Thyroid gland (tissue), 4 donors: ENCODE measurements around the gene ZXDB. TPM values are rescaled to one million over a fixed set of nuclear protein-coding genes. Genes with fewer than 3 reads are reported as not detected.
"Not testable (repeated sequence)": the region's sequence is repeated elsewhere in the genome, so short reads cannot be mapped to it uniquely, and the experiment has no call there.

Experiments
- DNase-seq, 2 donors: peaks; one replicate each; pipeline ENCODE4 v3.0.0-alpha.2; 2019
- H3K27ac ChIP-seq, 3 donors: fragments of 200-600 bp; sonication (generic); 1 replicate in 2 of 3; 2 replicates in 1 of 3; pipeline ENCODE4 v1.5.1; 2016 to 2019; ENCODE audit warnings: mild to moderate bottlenecking in 1 of 3, moderate library complexity in 1 of 3
- H3K27me3 ChIP-seq: fragments of 200-600 bp; sonication (generic); one replicate; pipeline ENCODE4 v1.5.1; 2019
- H3K36me3 ChIP-seq, 2 donors: fragments of 200-600 bp; sonication (generic); one replicate each; pipeline ENCODE4 v1.5.1; 2016 to 2019
- H3K4me1 ChIP-seq, 2 donors: fragments of 200-600 bp; sonication (generic); one replicate each; pipeline ENCODE4 v1.5.1; 2017 to 2019
- H3K4me3 ChIP-seq, 3 donors: fragments of 200-600 bp; sonication (generic); replicated peaks in 1 of 3; 1 replicate in 2 of 3; 2 replicates in 1 of 3; pipeline ENCODE4 v1.5.1; 2016; ENCODE audit warnings: mild to moderate bottlenecking in 1 of 3
- H3K9me3 ChIP-seq: fragments of 200-600 bp; sonication (generic); one replicate; pipeline ENCODE4 v1.5.1; 2017
- POLR2A ChIP-seq, 2 donors: fragments of 450-650 bp; IDR thresholded peaks; one replicate each; pipeline ENCODE4 v1.6.1; 2017; ENCODE audit warnings: antibody characterized with exemption in 2 of 2, mild to moderate bottlenecking in 2 of 2, moderate library complexity in 1 of 2
- WGBS, 2 donors: methylation state at CpG; one replicate each; pipeline ENCODE4 v1.1.5; 2017; 5-methylcytosine and 5-hydroxymethylcytosine counted together
- intact Hi-C: fragments of 100-400 bp; cut with DNase I; formaldehyde crosslinking; loops from one replicate; pipeline ENCODE4 v1.15.1; 2023
- total RNA-seq, 4 donors: library from RNA; depleted of rRNA; stranded (reverse); fragments of >200 nt; gene quantifications; one replicate each; pipeline ENCODE4 v1.2.3, GENCODE V29; 2016
- TF ChIP-seq, protein P1 (sequence below), 6 experiments: fragments of 200-600 bp in 3 of 6; fragments of 450-650 bp in 3 of 6; sonication (generic) in 3 of 6; IDR thresholded peaks; one replicate each; pipeline ENCODE4 v1.5.1; 2016 to 2019; ENCODE audit warnings: antibody characterized with exemption in 6 of 6, mild to moderate bottlenecking in 2 of 6, inconsistent platforms in 1 of 6, moderate library complexity in 1 of 6

The ZXDB gene
- total RNA-seq, 4 donors from 2014 or later, result 13.4 to 19.6 (median 15.4) TPM

DNA sequence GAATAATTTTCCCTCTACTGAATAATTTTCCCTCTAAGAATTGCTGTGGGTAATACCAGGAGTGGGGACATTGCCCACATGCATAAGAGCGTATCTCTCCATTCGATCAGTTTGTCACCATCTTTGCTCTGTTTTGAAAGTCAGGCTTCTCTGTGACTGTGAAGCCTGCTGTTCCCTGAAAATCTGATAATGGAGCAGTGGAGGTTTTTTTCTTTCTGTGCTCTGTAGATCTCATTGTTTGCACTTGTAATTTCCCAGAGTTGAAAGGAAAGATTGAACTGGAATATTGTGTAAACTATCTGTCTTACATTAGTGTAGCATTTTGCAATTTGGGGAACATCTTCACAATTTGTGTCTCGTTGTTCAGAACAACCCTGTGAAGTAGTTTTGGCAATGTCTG is 4.3 kb downstream of the ZXDB start:
- DNase-seq, result no peak
- WGBS, 2 donors, result 68 to 74% methylated on average over 3 of the region's 3 CpGs
- intact Hi-C loops, result no loop called here
- Histone ChIP-seq H3K27me3 (no peaks in the 10 kb centered on the region), H3K4me3 (no peak overlapping the region), H3K9me3 (no peaks in the 10 kb centered on the region), H3K4me1 (peaks cover 1 to 11% of the 10 kb centered on the region in 2 donors), H3K36me3 (no peaks in the 10 kb centered on the region), H3K27ac (no peak overlapping the region)
- no peak for TF ChIP-seq POLR2A (IDR thresholded peaks at IDR 0.05)
- TF ChIP-seq, protein P1, sequence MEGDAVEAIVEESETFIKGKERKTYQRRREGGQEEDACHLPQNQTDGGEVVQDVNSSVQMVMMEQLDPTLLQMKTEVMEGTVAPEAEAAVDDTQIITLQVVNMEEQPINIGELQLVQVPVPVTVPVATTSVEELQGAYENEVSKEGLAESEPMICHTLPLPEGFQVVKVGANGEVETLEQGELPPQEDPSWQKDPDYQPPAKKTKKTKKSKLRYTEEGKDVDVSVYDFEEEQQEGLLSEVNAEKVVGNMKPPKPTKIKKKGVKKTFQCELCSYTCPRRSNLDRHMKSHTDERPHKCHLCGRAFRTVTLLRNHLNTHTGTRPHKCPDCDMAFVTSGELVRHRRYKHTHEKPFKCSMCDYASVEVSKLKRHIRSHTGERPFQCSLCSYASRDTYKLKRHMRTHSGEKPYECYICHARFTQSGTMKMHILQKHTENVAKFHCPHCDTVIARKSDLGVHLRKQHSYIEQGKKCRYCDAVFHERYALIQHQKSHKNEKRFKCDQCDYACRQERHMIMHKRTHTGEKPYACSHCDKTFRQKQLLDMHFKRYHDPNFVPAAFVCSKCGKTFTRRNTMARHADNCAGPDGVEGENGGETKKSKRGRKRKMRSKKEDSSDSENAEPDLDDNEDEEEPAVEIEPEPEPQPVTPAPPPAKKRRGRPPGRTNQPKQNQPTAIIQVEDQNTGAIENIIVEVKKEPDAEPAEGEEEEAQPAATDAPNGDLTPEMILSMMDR (IDR thresholded peaks at IDR 0.05), result no peak

DNA sequence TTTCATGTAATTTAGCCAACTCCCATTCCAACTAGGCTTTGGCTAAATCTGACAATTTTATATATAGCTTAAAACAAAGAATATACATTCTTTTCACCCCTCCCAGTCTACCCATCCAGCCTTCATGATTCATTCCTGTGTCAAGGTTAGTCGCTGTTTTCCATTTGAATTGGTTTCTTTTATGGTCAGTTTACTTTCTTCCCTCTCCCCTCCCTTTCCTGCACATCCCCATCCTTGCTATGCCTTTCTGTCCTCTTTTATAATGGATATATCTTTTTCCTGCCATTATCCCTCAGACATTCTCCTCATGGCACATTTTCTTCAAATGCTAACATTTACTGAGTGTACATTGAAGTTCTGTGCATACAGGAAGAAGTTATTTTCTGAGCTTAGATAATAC is 4.7 kb downstream of the ZXDB start:
- H3K4me3 ChIP-seq, result no peak overlapping the region
- intact Hi-C loops, result no loop called here
- 63 to 82% methylated on average over 1 of the region's 1 CpG for WGBS, 2 donors
- H3K36me3 ChIP-seq, result no peaks in the 10 kb centered on the region
- H3K4me1 ChIP-seq, result peaks cover 0 to 11% of the 10 kb centered on the region in 2 donors
- DNase-seq, result no peak
- no peaks in the 10 kb centered on the region for H3K9me3 ChIP-seq
- no peak overlapping the region for H3K27ac ChIP-seq
- no peaks in the 10 kb centered on the region for H3K27me3 ChIP-seq
- no peak for TF ChIP-seq POLR2A (IDR thresholded peaks at IDR 0.05)
- TF ChIP-seq, protein P1 (IDR thresholded peaks at IDR 0.05), result no peak

DNA sequence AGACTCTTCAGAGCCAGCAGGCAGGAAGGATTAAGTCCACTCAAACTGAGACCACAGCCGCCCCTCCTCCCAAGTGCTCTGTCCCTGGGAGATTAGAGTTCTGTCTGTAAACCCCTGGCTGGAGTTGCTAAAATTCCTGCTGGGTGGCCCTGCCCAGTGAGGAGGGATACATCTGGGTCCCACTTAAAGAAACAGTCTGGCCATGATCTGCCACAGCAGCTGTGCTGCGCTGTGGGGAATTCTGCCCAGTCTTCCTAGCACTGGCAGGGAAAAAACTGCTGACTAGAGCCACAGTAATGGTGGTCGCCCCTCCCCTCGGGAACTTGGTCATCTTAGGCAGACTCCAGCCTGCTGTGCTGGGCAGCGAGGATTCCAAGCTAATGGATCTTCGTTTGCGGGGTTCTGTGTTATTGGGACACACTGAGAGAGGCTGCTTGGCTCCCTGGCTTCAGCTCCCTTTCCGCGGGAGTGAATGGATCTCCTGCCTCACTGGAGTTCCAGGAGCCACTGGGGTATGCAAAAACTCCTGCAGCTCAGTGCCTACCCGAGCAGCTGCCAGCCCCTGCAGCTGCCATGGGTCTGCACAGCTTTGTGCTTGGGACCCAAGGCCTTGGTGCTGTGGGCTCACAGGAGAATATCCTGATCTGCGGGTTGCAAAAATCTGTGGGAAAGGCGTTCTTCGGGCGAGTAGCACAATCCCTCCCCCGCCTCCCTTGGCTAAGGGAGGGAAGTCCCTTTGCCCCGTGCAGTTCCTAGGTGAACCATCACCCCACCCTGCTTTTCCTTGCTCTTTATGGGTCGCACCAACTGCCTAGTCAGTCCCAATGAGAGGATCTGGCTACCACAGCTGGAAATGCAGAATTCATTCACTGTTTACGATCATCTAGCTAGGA is 15.7 kb downstream of the ZXDB start:
- no peak overlapping the region for H3K27ac ChIP-seq
- DNase-seq, result no peak
- WGBS, 2 donors, result 55 to 72% methylated on average over 6 of the region's 18 CpGs

DNA sequence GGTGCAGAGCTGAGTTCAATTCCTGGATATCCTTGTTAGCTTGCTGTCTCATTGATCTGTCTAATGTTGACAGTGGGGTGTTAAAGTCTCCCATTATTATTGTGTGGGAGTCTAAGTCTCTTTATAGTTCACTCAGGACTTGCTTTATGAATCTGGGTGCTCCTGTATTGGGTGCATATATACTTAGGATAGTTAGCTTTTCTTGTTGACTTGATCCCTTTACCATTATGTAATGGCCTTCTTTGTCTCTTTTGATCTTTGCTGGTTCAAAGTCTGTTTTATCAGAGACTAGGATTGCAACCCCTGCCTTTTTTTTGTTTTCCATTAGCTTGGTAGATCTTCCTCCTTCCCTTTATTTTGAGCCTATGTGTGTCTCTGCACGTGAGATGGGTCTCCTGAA is 21.5 kb downstream of the ZXDB start:
- H3K27me3 ChIP-seq, H3K9me3 ChIP-seq, intact Hi-C loops, DNase-seq, H3K27ac ChIP-seq, H3K4me1 ChIP-seq, H3K4me3 ChIP-seq, H3K36me3 ChIP-seq: not testable (repeated sequence)
- WGBS, 2 donors, result 88 to 100% methylated on average over 1 of the region's 1 CpG

More for the DNA sequence above, 15.7 kb downstream of the ZXDB start:
- Histone ChIP-seq H3K4me1 (no peaks in the 10 kb centered on the region), H3K27me3 (no peaks in the 10 kb centered on the region), H3K9me3 (no peaks in the 10 kb centered on the region), H3K4me3 (no peak overlapping the region), H3K36me3 (no peaks in the 10 kb centered on the region)
- intact Hi-C loops, result no loop called here
- TF ChIP-seq POLR2A (IDR thresholded peaks at IDR 0.05), result no peak
- TF ChIP-seq, protein P1 (IDR thresholded peaks at IDR 0.05), result no peak

DNA sequence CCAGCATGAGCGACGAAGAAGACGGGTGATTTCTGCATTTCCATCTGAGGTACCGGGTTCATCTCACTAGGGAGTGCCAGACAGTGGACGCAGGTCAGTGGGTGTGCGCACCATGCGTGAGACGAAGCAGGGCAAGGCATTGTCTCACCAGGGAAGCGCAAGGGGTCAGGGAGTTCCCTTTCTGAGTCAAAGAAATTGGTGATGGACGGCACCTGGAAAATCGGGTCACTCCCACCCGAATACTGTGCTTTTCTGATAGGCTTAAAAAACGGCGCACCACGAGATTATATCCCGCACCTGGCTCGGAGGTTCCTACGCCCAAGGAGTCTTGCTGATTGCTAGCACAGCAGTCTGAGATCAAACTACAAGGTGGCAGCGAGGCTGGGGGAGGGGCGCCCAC is 37.6 kb downstream of the ZXDB start:
- intact Hi-C loops, H3K4me1 ChIP-seq, H3K4me3 ChIP-seq, H3K9me3 ChIP-seq, DNase-seq, H3K36me3 ChIP-seq, H3K27ac ChIP-seq, H3K27me3 ChIP-seq: not testable (repeated sequence)
- 96 to 98% methylated on average over 15 to 19 of the region's 20 CpGs for WGBS, 2 donors

DNA sequence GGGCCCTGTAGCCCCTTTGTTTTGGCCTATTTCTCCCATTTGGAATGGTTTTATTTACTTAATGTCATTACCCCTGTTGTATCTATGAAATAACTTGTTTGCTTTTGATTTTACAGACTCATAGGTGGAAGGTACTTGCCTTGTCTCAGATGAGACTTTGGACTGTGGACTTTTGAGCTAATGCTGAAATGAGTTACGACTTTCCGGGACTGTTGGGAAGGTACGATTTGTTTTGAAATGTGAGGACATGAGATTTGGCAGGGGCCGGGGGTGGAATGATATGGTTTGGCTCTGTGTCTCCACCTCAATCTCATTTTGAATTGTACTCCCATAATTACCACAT is 48.8 kb downstream of the ZXDB start:
- 94 to 98% methylated on average over 4 of the region's 4 CpGs for WGBS, 2 donors
- no peaks in the 10 kb centered on the region for H3K4me1 ChIP-seq
- H3K27ac ChIP-seq, result no peak overlapping the region
- DNase-seq, result no peak
- no peaks in the 10 kb centered on the region for H3K9me3 ChIP-seq
- TF ChIP-seq, protein P1 (IDR thresholded peaks at IDR 0.05), result no peak
- no peak for TF ChIP-seq POLR2A (IDR thresholded peaks at IDR 0.05)
- no peaks in the 10 kb centered on the region for H3K36me3 ChIP-seq
- intact Hi-C loops, result no loop called here
- H3K4me3 ChIP-seq, result no peak overlapping the region
- H3K27me3 ChIP-seq, result no peaks in the 10 kb centered on the region
